Bronchial epithelial cell (primary cell): ENCODE results near the gene PCGF5. TPM values are rescaled to one million over a fixed set of nuclear protein-coding genes. Genes with fewer than 3 reads are reported as not detected.

Experiments
- DNase-seq: peaks from one replicate; pipeline ENCODE4 v3.0.0-alpha.2; 2010; ENCODE audit warnings: low read depth
- FAIRE-seq: peaks from 2 replicates; lab custom pipeline; 2011; peaks lifted over from hg19 to GRCh38; lab: Jason Lieb, UNC
- H3K27me3 ChIP-seq: 2 replicates; pipeline ENCODE4 v1.5.1; 2011; ENCODE audit warnings: low read length; ENCODE audit not compliant: control insufficient read depth, insufficient read depth
- H3K36me3 ChIP-seq: 2 replicates; pipeline ENCODE4 v1.5.1; 2011; ENCODE audit warnings: low read length; ENCODE audit not compliant: control insufficient read depth, insufficient read depth
- H3K4me3 ChIP-seq: 2 replicates; pipeline ENCODE4 v1.5.1; 2011; ENCODE audit warnings: mild to moderate bottlenecking, low read depth, low read length, control low read depth
- total RNA-seq: library from RNA; depleted of rRNA; stranded (reverse); fragments of >200 nt; gene quantifications from 2 replicates; pipeline ENCODE4 v1.2.1, GENCODE V29; 2014
- TF ChIP-seq, protein P1 (sequence below): IDR thresholded peaks from 2 replicates; pipeline ENCODE4 v1.5.1; 2011; ENCODE audit warnings: mild to moderate bottlenecking, moderate library complexity, low read length, control low read depth, inconsistent platforms; ENCODE audit not compliant: insufficient read depth, severe bottlenecking

PCGF5 gene
- total RNA-seq, 1 donor from 2014 or later: 29.7 TPM

DNA sequence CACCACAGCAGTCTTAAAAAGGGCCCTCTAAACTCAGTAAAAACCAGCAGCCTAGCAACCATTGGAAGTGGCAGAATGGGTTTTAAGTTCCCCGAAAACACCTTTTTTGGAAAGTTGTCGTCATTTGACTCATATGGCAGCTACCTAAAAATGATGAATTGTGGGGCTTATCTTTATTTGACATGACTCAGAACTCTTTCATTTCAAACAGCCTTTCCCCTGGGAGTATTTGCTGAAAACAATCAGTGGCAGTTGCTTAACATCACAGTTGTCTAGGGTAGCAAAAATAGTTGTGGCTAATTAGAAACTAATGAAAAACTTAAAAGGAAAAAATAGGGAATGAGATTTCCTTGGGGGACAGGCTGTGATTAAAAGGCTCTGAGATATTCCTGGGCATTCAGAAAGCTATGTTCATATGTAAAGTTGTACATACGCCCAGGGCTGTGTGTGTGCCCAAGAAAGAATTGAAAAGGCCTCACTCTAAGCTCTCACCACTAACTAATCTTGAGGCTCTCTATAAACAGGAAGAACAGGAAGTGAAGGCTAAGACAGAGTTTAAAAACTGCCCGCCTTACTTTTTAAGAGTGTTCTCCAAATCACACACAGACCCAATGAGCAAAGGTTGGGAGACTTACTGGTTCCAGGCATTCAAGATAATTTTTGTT lies 108.0 kb downstream of the PCGF5 start:
- Histone ChIP-seq H3K36me3 (no peaks in the 10 kb centered on the region), H3K27me3 (no peaks in the 10 kb centered on the region), H3K4me3 (no peak overlapping the region)
- DNase-seq (no peak), FAIRE-seq (no peak)
- TF ChIP-seq, protein P1, sequence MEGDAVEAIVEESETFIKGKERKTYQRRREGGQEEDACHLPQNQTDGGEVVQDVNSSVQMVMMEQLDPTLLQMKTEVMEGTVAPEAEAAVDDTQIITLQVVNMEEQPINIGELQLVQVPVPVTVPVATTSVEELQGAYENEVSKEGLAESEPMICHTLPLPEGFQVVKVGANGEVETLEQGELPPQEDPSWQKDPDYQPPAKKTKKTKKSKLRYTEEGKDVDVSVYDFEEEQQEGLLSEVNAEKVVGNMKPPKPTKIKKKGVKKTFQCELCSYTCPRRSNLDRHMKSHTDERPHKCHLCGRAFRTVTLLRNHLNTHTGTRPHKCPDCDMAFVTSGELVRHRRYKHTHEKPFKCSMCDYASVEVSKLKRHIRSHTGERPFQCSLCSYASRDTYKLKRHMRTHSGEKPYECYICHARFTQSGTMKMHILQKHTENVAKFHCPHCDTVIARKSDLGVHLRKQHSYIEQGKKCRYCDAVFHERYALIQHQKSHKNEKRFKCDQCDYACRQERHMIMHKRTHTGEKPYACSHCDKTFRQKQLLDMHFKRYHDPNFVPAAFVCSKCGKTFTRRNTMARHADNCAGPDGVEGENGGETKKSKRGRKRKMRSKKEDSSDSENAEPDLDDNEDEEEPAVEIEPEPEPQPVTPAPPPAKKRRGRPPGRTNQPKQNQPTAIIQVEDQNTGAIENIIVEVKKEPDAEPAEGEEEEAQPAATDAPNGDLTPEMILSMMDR: no peak

Other genes with a start within 250 kb of the PCGF5 start
- 1.6 and 2.3 TPM in 2 replicates for gene HECTD2, start 189.7 kb downstream of the PCGF5 start, total RNA-seq